GM21526 (cell line): Measurements from ENCODE around the gene RCOR2.

ENCODE experiments used
- ATAC-seq: cut with Tn5 transposase; IDR thresholded peaks from one replicate; pipeline ENCODE4 v1.9.1; 2021; ENCODE audit warnings: moderate library complexity; ENCODE audit not compliant: unreplicated experiment, low FRiP score

The RCOR2 gene

GRCh38 chr11:63908631-63909401 lies 8.1 kb downstream of the RCOR2 start:
- no peak for ATAC-seq

DNA sequence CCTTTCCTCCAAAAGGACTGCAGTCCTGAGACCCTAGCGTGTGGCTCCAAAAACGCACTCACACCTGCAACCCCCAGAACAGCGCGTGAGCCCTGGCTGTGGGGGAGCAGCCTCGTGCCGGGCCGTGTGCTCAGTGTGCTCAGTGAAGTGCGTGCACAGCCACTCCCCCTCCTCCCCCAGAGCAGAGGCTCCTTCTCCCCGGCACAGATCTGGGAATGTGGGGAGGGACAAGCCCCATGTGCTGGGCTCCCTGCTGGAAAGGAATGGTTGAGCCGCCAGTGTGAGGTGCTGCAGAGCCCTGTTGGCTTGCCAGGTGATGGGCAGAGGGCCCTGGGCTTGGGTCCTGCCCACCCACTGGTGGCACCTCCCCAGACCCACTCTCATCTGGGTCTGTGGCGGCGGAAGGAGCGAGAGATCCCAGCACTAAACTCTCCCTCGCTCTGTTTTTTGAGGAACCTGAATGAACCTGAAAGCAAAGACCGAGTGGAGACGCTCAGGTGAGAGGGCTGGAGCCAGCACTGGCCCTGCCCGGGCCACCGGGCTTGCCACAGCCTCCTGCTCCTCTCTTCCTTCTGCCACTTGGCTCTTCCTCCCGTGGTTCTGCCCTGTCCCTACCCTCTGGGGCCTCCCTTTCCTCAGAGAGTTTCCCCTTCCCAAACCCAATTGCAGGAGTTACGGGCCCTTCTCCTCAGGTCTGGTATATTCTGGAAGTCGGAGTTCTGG lies 9.0 kb downstream of the RCOR2 start:
- no peak for ATAC-seq

DNA sequence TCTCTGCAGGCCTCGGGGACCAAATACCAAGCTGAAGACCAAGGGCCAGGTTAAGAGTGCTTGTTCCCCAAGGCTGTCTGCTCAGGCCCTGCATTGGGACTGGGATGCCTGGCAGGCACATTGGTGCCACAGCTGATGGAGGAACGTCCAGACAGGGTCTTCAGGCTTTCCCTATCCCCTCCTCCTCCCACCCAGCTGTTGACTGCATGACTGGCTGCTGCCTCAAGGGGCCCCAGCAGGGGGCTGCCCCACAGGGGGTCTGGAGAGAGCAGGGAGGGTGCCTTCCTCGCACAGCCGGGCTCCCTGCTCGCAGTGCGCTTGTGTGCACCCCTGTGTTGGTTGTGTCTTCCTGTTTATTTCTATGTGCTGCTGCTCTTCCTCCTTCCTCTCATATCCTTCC lies 9.9 kb downstream of the RCOR2 start:
- ATAC-seq, result no peak

DNA sequence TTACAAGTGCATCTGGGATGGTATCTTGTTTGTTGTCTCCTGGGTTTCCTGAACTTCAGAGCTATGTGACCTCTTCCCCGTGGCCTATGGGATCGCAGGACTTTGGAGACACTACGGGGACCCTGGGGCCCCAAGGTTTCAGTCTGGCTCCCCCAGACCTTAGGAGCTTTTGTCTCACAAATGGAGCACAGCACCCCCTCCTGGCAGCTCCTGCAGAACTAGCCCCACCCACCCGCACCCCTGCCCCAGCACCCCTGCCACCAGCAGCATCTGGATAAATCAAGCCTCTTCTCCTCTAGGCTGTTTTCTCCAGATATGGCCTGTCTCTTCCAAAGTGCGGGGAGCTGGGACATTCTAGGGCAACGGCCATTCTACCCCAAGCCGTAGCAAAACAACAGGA lies 10.4 kb downstream of the RCOR2 start:
- ATAC-seq, result no peak

DNA sequence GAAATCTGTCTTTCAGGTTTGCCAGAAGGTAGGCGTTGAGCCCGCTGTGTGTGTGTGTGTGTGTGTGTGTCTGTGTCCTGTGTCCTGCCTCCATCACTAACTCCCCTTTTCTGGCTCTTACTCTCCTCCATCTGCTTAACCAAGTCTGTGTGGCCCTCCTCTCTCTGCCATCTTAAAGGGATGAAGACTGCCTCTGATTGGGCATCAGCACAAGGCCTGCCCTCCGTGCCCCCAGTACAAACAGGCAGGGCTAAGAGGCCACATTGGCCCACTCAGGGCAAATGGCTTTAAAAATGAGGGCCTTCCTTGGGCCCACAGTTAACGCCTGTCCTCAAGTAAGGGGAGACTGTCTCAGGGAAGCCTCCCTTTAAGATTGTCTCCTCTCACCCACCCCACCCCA lies 10.9 kb downstream of the RCOR2 start:
- no peak for ATAC-seq

GRCh38 chr11:63905179-63905578 lies 11.8 kb downstream of the RCOR2 start:
- no peak for ATAC-seq

- ATAC-seq, result no peak
Observed at GRCh38 chr11:63904743-63905142, 12.2 kb downstream of the RCOR2 start.

DNA sequence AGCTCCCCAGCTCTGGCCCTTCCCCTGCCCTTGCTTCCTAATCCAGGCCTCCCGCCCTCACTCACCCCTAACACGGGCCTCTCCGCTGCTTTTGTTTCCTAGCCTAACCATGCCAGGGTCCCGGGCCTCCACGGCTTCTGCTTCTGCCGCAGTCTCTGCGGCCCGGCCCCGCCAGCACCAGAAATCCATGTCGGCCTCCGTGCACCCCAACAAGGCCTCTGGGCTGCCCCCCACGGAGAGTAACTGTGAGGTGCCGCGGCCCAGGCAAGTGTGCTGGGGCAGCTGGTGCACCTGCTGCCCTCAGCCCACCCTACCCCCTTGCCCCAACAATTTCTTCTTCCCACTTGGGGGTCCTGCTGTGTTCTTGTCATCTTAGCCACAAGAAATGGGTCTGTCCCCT lies 13.1 kb downstream of the RCOR2 start:
- ATAC-seq, result no peak

GRCh38 chr11:63901660-63902059 lies 15.3 kb downstream of the RCOR2 start:
- ATAC-seq, result no peak

DNA sequence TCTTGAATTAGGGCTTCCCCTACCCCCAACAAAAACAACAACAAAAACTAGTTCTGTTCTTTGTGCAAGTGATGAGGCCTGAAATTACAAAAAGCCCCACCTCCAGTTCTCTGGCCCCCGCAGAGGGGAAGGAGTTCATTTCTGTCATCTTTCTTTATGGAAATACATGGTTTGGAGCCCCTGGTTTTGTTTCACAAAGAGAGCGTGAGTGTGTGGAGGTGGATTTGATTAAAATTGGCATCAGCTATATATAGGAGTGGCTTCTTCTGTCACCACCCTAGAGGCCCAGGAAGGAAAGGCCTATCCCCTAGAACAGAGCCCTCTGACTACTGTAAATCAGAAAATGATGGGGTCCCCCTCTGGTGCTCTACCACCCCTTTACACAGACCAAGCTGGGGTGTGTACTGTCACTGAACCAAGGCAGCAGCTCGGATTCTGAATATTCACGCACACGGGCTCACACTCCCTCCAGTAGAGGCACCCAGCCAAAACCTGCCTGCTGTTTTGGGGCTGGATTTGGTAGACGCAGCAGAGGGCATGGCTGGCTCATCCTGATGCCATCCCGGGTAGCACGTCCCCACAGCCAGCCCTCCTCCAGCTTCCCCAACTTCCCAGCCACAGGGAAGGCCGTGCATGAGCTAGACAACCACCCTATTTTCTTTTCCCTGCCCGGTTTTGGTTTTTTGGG lies 19.4 kb downstream of the RCOR2 start:
- no peak for ATAC-seq

GRCh38 chr11:63896071-63896470 lies 20.9 kb downstream of the RCOR2 start:
- no peak for ATAC-seq

DNA sequence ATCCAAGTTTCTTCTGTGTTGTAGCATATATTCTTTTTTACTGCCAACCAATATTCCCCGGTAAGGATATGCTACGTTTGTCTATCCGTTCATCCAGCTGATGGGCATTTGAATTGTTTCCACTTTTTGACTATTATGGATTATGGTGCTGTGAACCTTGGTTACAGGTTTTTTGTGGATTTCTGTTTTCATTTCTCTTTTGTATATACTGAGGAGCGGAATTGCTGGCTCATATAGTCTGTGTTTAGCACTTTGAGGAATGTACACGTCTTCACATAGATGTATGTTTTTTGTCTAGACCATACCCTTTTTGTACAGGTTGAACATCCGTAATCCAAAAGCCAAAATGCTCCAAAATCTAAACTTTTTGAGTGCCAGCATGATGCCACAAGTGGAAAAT lies 23.6 kb downstream of the RCOR2 start:
- ATAC-seq, result no peak

DNA sequence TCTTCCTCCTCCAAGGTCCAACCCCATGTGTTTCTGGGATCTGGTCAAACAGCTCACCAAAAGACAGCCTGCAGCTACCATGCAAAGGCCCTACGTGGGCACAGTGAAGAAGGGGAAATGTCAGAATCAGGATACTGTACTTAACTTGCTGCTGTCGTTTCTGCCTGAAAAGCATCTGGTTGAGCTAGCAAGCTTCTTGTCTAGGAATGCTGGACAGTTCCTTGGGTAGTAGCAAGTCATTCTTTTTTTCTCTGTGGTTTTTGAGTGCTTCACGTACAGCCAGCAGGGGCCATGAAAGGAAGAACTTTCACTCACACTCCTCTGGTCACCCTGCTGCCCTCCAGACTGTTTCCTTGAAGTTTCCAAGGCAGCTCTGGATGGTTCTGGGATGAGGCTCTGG lies 24.7 kb downstream of the RCOR2 start:
- ATAC-seq, result no peak

GRCh38 chr11:63890368-63890767 lies 26.6 kb downstream of the RCOR2 start:
- ATAC-seq, result no peak

- ATAC-seq, result no peak
Observed at GRCh38 chr11:63889344-63889743, 27.6 kb downstream of the RCOR2 start.

GRCh38 chr11:63888170-63889086 lies 28.5 kb downstream of the RCOR2 start:
- ATAC-seq, result no peak

GRCh38 chr11:63887386-63887999 lies 29.5 kb downstream of the RCOR2 start:
- ATAC-seq, result no peak

DNA sequence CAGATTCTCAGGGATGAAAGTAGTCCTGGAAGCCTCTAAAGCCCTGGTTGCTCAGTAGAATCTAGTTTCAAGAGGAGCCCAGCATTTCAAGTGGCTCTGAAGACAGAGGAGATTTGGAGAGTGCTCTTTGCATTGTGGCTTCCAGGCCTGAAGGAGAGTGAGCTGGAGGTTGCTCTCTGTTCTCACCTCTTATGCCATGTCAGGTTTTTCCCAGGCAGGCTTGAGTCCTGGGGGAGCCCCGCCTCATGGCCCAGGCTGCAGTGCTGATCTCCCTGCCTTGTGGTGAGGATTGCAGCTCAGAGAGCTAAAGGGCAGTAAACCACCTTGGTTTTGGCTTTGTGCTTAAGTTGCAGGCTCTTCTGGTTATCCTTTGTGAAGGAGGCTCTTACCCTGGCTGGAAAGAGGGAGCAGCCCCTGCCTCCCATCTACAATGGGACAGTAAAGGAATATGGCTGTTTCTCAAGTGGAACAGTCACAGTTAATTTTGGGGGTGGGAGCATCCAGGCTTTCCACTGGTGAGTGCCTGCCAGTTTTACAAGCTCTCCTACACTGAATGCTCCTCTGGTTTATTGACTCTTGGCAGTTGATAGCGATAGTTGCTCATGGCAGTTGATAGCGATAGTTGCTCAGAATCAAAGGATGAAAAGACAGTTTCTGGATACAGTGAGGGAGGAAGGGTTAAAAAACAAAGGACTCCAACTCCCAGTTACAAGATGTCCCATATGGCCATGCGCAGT lies 32.6 kb downstream of the RCOR2 start:
- no peak for ATAC-seq

GRCh38 chr11:63883791-63884190 lies 33.2 kb downstream of the RCOR2 start:
- ATAC-seq, result no peak
